H1 (cell line): ENCODE data around the gene SCAMP3.
"Not testable (repeated sequence)": the region's sequence is repeated elsewhere in the genome, so short reads cannot be mapped to it uniquely, and the experiment has no call there.

Experiments
- CHD2 ChIP-seq: IDR thresholded peaks from 2 replicates; pipeline ENCODE4 v1.6.1; 2012; ENCODE audit warnings: low read length, improper control_type of control experiment
- EZH2 ChIP-seq: fragments of 200-600 bp; sonication (generic); IDR thresholded peaks from 2 replicates; pipeline ENCODE4 v1.7.1; 2012; ENCODE audit warnings: low read depth, mild to moderate bottlenecking, moderate library complexity, low read length, inconsistent platforms; ENCODE audit not compliant: severe bottlenecking
- GABPA ChIP-seq: IDR thresholded peaks from 2 replicates; pipeline ENCODE4 v1.6.1; 2011; ENCODE audit warnings: mild to moderate bottlenecking, low read length, moderate library complexity, borderline replicate concordance; ENCODE audit not compliant: insufficient read depth
- GTF2F1 ChIP-seq: IDR thresholded peaks from 2 replicates; pipeline ENCODE4 v1.6.1; 2012; ENCODE audit warnings: low read depth, low read length, improper control_type of control experiment, borderline replicate concordance
- JUND ChIP-seq: IDR thresholded peaks from 2 replicates; pipeline ENCODE4 v1.6.1; 2011; ENCODE audit warnings: mild to moderate bottlenecking, improper control_type of control experiment, low read length
- POLR2AphosphoS5 ChIP-seq: IDR thresholded peaks from 2 replicates; pipeline ENCODE4 v1.6.1; 2011; ENCODE audit warnings: low read depth, low read length
- RNF2 ChIP-seq: fragments of 200-900, 300-1000 bp; sonication (generic); IDR thresholded peaks from 2 replicates; pipeline ENCODE4 v1.7.1; 2016; ENCODE audit warnings: borderline replicate concordance, low read depth, mild to moderate bottlenecking, antibody characterized with exemption, low read length; ENCODE audit not compliant: poor library complexity, severe bottlenecking; ENCODE audit errors: missing control alignments
- SIN3A ChIP-seq, 2 experiments: IDR thresholded peaks in 1 of 2; conservative IDR thresholded peaks in 1 of 2; 2 replicates each; pipeline ENCODE4 v1.6.1; 2011 to 2012; ENCODE audit warnings: low read length in 2 of 2, improper control_type of control experiment in 1 of 2, low read depth in 1 of 2, mild to moderate bottlenecking in 1 of 2
- SP4 ChIP-seq: IDR thresholded peaks from 2 replicates; pipeline ENCODE4 v1.6.1; 2012; ENCODE audit warnings: low read length, inconsistent platforms
- TF ChIP-seq, protein P1 (sequence below): IDR thresholded peaks from 2 replicates; pipeline ENCODE4 v1.6.1; 2011; ENCODE audit warnings: low read length, improper control_type of control experiment
- TF ChIP-seq, protein P2 (sequence below), 3 experiments: IDR thresholded peaks; 1 replicate in 2 of 3; 2 replicates in 1 of 3; pipeline versions ENCODE4 v1.5.1 to v1.6.1; 2011; ENCODE audit warnings: low read length in 3 of 3, mild to moderate bottlenecking in 3 of 3, inconsistent platforms in 2 of 3, low read depth in 1 of 3, moderate library complexity in 1 of 3; ENCODE audit not compliant: insufficient read depth in 1 of 3; ENCODE audit errors: control extremely low read depth in 1 of 3

DNA sequence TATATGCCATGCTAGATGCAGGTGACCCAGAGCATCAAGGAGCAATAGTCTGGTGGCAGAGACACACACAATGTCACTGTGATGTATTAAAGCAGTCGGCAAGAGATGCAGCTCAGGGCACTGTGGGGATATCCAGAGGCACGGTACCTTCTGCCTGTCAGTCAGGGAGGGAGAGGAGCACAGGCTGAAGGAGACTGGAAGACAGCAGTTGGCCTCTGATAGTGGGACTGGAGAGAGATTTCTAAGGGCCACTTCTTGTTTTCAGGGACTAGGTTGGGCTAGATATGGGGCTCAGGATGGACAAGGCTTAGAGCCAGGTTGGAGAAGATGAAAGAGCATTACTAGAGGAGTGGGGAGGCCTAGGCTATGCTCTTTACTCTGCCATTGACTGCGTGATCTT lies 30.9 kb downstream of the SCAMP3 start:
- not testable (repeated sequence) for TF ChIP-seq GABPA; POLR2AphosphoS5; EZH2; GTF2F1; SIN3A (conservative IDR thresholded peaks at IDR 0.05 in 1 of 2, IDR thresholded peaks at IDR 0.05 in 1 of 2; ENCODE audit: low read depth in 1 of 2, low read length in 2 of 2); SP4; JUND; CHD2; RNF2
- TF ChIP-seq, protein P1, sequence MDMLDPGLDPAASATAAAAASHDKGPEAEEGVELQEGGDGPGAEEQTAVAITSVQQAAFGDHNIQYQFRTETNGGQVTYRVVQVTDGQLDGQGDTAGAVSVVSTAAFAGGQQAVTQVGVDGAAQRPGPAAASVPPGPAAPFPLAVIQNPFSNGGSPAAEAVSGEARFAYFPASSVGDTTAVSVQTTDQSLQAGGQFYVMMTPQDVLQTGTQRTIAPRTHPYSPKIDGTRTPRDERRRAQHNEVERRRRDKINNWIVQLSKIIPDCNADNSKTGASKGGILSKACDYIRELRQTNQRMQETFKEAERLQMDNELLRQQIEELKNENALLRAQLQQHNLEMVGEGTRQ, result not testable (repeated sequence)
- TF ChIP-seq, protein P2, sequence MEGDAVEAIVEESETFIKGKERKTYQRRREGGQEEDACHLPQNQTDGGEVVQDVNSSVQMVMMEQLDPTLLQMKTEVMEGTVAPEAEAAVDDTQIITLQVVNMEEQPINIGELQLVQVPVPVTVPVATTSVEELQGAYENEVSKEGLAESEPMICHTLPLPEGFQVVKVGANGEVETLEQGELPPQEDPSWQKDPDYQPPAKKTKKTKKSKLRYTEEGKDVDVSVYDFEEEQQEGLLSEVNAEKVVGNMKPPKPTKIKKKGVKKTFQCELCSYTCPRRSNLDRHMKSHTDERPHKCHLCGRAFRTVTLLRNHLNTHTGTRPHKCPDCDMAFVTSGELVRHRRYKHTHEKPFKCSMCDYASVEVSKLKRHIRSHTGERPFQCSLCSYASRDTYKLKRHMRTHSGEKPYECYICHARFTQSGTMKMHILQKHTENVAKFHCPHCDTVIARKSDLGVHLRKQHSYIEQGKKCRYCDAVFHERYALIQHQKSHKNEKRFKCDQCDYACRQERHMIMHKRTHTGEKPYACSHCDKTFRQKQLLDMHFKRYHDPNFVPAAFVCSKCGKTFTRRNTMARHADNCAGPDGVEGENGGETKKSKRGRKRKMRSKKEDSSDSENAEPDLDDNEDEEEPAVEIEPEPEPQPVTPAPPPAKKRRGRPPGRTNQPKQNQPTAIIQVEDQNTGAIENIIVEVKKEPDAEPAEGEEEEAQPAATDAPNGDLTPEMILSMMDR (IDR thresholded peaks at IDR 0.05; ENCODE audit: control extremely low read depth in 1 of 3, insufficient read depth in 1 of 3, low read depth in 1 of 3, low read length in 3 of 3), result not testable (repeated sequence)
